Spleen (tissue), 7 donors: Measurements from ENCODE around the gene TESMIN.

ENCODE experiments used
- CTCF ChIP-seq, 11 experiments: fragments of 200-600 bp in 7 of 11; fragments of 450-650 bp in 4 of 11; sonication (generic) in 4 of 11; IDR thresholded peaks in 8 of 11; conservative IDR thresholded peaks in 3 of 11; 1 replicate in 7 of 11; 2 replicates in 4 of 11; pipeline versions ENCODE4 v1.4.0 to v1.8.0; 2016 to 2021; ENCODE audit warnings: antibody characterized with exemption in 11 of 11, inconsistent platforms in 4 of 11, mild to moderate bottlenecking in 1 of 11
- POLR2A ChIP-seq, 3 donors: fragments of 450-650 bp; IDR thresholded peaks; one replicate each; pipeline ENCODE4 v1.5.1; 2017; ENCODE audit warnings: antibody characterized with exemption in 3 of 3, mild to moderate bottlenecking in 1 of 3
- donor health status: DM: no; HTN: no; CAD: no; lungs with moderate emphysema.
- donor health status: DM: no; HTN: no; CAD: no.
- donor health status: DM: no; HTN: no; CAD: no.

- TF ChIP-seq CTCF (IDR thresholded peaks at IDR 0.05 in 8 of 11, conservative IDR thresholded peaks at IDR 0.05 in 3 of 11) (no peak), POLR2A (IDR thresholded peaks at IDR 0.05) (no peak)
Measured at GRCh38 chr11:68690671-68691401, 60.5 kb downstream of the TESMIN start.
